Gastroesophageal sphincter (tissue), 3 donors: ENCODE results near the gene SHISA6.

Experiments
- CTCF ChIP-seq, 4 experiments: fragments of 200-600 bp in 2 of 4; fragments of 450-650 bp in 2 of 4; sonication (generic) in 1 of 4; IDR thresholded peaks; one replicate each; pipeline ENCODE4 v1.5.1; 2017 to 2019; ENCODE audit warnings: antibody characterized with exemption in 4 of 4, mild to moderate bottlenecking in 2 of 4, moderate library complexity in 2 of 4
- EP300 ChIP-seq: sonication (generic); formaldehyde crosslinking; IDR thresholded peaks from one replicate; pipeline ENCODE4 v1.6.1; 2017; ENCODE audit warnings: antibody characterized with exemption, mild to moderate bottlenecking
- POLR2A ChIP-seq, 2 donors: fragments of 450-650 bp; IDR thresholded peaks; one replicate each; pipeline ENCODE4 v1.6.1; 2017; ENCODE audit warnings: antibody characterized with exemption in 2 of 2, mild to moderate bottlenecking in 2 of 2, moderate library complexity in 1 of 2
- POLR2AphosphoS5 ChIP-seq: sonication (generic); formaldehyde crosslinking; IDR thresholded peaks from one replicate; pipeline ENCODE4 v1.6.1; 2017; ENCODE audit warnings: antibody characterized with exemption

DNA sequence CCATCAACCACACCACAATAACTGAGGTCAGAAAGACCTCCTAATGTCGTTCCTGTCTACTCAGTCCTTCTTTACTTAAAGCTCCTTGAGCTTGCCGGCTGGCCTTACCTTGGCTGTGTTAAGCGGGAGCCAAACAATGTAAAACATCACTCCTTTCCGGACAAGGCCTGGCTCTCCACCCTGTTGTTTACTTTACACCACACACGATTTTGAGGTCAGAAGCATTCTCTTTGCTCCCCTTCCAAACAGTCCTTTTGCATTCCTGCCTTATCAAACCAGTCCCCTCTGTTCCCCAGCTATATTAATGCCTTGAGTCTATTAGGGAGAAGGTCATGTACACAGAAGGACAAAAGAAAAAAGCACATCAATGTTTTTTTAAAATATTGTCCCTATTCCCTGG, 19.3 kb upstream of the SHISA6 start:
- TF ChIP-seq EP300 (no peak), CTCF (IDR thresholded peaks at IDR 0.05) (no peak), POLR2AphosphoS5 (no peak), POLR2A (IDR thresholded peaks at IDR 0.05) (no peak)
